Umbilical cord (tissue), 2 donors: ENCODE results near the gene PPP2R2C. TPM values are rescaled to one million over a fixed set of nuclear protein-coding genes. Genes with fewer than 3 reads are reported as not detected.

Experiments
- DNase-seq: peaks from one replicate; pipeline ENCODE4 v3.0.0-alpha.2; 2015; ENCODE audit warnings: low spot score
- total RNA-seq: library from RNA; depleted of rRNA; stranded (reverse); fragments of >200 nt; gene quantifications from one replicate; pipeline ENCODE4 v1.2.3, GENCODE V29; 2014; ENCODE audit warnings: low replicate concordance; ENCODE audit not compliant: insufficient read depth

PPP2R2C gene
- total RNA-seq, 1 donor from 2014 or later, result 2.9 TPM

DNA sequence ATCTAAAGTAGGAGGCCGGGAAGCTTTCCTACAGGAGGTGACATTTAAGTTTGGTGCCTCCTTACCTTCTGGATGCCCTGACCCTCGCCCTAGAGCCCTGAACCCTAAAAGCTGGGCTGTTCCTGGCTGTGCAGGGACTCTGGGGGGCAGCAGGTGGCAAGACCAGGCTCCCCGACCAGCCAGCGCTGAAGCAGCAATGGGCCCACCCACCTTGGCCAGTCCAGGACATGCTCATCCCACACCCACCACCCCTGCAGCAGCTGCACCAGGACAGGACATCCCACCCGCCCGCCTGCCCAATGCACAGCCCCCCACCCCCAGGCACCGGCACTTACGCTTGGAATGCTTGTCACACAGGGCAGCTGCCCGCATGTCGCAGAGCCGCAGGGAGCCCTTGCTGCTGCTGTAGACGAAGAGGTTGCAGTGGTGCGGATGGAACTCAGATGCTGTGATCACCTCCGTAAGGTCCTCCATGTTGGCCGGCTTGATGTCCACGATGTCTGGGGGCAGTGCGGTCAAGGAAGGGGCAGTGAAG lies 124.8 kb downstream of the PPP2R2C start:
- DNase-seq, result no peak

DNA sequence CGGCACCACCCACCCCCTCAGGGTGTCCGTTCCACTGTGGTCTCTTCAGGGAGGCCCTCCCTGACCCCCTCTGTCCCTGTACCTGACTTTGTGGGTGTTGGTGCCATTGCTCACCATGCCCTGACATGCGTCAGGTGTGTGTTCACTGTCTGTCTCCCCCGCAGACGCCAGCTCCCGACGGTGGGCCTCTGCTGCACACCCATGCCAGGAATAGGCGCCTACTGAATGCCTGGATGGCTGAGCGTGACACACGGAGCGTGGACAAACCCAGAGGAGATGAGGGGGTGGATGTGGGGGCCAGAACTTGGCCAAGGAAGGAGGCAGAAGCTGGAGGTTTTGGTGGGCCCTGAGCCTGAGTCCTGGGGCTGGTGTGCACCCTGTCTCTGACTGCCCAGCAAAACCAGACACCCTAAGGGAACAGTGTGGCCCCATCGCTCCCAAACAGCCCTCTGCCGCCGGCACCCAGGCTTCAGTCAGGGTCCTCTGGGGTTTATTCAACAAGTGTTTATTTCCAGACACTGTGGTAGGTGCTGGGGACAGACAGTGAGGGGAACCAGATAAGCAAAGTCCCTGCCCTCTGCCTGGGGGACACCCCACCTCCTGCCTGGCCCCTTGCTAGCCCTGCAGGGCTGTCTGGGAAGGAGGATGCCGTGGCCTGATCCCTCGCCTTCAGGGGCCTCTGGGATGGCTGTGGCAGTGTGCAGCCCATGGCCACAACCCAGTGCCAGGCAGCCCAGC lies 125.9 kb downstream of the PPP2R2C start:
- DNase-seq, result no peak

DNA sequence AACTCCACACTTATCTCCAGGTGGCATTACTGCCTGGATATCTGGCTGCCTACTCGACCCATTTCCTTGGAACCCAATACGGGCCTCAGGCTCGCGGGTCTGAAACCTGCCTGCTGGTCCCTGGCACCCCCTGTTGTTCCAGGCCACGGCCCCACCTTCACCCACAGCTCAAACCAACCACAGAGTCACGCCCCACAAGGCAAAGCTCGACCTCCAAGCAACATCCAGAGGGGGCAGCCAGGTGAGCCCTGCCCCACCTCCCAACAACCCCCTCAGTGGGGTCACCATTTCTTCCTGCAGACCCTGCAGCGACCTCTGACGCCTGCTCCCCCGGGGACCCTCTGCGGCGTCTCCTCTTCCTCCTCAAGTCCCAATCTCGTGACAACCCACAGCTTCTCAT lies 126.5 kb downstream of the PPP2R2C start:
- no peak for DNase-seq

DNA sequence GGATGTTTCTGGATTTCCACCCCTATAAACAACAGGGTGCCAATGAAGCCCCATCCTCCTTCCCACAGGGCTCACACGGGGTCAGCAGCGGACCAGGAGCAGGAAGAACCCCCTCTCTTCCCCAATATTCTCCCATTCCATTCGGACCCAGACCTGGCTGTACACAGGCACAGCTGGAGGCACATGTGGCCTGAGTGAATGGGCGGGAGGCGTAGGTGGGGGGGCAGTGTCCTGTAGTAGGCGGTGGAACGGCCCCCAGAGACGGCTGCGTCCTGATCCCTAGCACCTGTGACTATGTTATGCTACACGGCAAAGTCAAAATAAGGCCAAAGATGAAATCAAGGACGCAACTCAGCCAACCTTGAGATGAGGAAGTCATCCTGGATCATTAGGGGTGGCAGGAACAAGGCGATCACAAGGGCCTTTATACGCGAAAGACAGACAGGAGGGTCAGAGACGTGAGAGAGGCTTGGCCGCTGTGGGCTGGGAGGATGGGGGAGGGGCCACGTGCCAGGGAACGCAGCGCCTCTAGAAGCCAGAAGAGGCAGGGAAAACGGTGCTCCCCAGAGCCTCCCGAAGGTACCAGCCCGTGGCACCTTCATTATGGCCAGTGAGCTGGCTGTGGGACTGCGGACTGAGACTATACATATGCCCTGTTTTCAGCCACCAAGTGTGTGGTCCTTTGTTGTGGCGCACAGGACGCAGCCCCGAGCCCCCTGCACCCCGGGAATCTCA lies 127.2 kb downstream of the PPP2R2C start:
- DNase-seq, result no peak

DNA sequence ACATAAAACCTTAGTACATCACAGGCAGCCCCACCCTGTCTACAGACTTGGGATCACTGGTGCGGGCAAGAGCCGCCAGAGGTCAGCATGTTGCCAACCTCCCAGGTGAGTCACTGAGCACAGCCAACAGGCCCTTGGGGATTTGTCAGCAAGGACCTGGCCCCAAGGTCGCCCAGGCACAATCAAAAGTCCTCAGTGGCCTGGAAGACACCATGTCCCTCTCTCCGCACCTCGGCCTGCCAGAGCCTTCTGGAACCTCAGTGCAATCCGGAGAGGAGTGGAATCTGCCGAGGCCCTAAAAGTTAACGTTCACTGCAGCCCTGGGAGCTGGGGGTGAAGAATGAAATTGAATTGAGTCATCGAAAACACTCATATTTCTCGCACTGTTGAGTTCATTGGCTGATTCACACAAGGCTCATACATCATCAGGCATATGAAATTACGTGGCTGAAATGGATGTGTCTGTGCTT lies 128.4 kb downstream of the PPP2R2C start:
- no peak for DNase-seq

DNA sequence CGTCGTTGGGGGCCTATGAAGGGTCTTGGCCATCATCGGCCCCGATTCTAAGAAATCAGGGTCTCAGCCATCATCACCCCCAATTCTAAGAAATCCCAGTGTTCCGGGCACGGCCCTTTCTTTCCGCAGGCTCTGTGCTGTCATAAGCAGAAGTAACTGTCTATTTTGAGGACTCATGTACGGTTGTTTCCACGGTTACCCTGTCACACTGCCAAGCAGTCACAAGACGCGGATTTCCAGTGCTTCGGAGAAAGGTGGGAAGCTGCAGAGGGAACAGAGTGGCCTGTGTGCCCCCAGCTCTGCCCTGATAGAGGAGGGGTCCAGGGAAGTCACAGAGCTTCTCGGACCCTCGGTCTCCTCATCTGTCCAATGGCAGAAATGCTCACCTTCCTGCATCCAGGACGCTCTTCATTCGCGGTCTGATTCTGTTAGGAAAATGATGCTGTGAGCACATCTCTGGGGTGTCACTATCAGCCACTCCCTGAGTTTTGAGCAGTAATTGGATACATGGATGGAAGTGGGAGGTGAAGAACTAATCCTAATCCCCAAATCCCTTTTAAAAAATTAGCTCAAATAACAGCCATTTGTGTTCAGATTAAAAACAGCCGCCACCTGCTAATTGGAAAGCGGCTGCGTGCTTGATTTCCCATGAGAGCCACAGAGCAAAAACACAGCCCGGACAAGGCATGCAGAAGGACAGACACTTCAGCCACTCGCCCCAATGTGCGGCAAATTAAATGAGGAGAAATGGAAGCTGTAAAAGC lies 129.7 kb downstream of the PPP2R2C start:
- DNase-seq, result peak; percentile 9

DNA sequence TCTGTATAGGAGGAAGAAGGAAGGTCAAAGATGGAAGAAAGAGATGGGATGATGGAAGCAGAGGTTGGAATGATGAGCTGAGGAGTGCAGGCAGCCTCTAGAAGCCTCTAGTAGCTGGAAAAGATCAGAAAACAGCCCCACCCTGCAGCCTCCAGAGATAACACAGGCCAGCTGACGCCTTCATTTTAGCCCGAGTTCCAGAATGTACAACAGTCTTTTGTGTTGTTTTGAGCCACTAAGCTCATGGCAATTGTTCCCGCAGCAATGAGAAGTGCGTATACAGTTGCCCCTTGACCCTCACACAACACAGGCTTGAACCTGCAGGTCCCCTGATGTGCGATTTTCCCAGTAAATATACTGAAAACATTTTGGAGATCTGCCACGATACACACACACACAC lies 130.7 kb downstream of the PPP2R2C start:
- no peak for DNase-seq

DNA sequence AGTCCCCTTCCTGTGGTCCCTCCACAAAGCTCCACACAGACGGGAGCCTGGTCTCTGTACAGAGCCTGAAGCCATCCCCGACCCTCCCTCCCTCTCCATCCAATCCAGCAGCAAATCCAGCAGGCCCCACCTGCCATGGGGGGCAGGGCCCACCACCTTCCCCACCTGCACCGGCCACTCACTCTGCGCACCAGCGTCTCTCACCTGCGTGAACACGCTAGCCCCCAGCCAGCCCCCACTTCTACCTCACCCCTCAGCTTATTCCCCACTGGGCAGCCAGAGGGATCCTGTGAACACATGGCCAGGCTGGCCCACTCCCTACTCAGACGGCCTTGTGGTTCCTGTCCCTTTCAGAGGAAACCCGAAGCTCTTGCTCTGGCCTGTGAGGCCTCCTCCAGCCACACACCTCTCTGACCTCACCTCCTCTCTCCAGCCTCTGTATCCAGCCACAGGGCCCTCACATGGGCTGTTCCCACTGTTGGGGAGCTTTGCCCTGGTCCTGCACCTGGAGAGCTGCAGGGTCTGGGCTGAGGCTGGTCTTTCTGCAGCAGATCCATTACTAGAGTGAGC lies 131.9 kb downstream of the PPP2R2C start:
- DNase-seq, result no peak

DNA sequence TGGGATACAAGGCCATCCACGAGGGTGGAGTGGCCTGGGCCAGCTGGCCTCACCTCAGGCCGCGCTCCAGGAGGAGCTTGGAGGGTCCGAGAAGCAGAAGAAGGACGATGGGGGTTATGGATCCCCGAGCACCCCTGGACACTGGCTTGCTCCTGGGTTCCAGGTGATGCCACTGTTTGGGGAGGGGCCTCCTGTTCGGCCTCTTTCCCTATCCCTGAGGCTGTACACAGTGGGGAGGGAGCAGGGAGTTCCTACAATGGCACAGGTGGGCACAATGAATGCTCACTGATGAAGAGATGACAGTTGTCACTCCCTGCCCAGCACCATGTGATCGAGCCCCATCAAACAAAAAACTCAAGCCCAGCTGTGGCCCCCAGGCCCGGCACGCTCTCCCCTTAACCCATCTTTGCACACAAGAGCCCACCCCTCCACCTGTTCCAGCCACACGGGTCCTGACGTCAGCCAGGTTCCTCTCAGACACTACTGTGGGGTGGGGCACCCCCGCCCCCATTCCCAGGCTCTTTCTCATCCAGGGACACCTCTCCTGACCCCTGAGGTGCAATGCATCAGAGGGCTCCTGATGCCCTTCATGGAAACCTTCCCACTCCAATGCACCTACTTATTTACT lies 132.5 kb downstream of the PPP2R2C start:
- DNase-seq, result no peak

DNA sequence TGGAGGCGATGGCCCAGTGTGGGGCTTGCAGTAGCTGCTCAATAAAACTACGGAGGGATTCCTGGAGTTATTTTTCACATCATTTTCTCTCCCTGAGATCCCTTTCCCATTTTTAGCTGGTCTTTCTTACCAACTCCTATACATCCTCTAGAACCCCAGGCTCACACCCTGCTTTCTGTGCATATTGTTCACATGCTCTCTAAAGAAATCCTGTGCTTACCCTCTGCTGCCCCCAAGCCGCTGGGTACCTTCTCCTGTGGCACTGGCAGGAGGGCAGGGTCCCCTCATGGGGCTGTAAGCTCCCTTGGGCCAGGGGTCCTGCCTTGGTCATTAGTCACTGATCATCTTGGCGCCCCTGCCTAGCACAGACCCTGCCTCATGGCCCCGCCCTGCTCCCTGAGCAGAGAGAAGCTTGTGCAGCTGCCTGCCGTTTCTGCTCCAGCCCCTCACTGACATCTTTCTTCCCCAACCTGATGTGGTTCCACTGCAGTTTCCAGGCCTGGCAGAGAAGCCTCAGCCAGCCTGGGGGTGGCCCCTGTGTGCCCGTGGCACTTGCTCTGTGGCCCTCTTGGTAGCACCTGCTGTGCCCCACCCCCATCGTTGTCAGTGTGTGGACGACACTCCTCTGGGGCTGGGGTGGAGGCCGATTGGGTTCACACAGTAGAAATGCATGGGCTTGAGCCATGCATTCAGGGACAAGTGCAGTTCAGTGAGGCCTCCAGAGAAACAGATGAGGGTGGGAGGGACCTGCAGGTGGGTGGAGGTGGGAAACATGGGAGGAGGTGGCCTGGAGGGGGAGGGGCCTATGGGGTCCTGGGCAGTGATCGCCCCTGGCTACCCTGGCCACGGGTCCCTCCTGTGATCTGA lies 133.2 kb downstream of the PPP2R2C start:
- no peak for DNase-seq

DNA sequence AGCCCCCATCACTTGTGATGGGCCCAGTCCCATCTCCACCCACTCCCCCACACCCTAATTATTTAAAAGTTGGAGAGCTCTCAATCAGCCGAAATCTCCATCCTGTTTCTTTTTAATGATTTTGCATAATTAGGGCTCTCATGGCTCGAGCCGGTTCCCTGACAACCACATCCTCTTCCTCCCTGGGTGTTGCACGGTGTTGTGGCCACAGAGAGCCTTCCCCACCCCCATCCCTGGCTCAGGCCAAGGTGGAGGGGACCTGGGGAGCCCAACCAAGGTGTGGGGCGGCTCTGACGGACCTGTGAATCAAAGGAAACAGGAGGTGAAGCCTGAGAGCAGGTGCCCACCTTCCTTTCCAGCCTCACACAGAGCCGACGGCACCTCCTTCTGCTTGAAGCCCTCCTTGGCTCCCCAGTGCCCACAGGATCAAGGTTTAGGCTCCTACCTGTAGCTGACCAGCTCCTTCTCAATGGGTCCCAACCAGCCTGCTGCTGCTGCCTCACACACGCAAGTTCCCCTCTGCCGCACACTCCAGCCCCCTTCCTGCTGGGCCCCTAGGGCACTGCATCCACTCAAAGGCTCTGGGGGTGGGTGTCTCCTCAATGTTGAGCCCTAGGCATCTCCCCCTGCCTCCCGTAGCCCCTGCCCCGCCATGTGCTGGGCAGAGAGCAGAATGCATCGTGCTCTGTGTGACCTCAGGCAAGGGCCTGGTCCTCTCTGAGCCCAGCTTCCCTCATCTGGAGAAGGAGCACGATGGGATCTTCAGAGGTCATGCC lies 134.1 kb downstream of the PPP2R2C start:
- no peak for DNase-seq

DNA sequence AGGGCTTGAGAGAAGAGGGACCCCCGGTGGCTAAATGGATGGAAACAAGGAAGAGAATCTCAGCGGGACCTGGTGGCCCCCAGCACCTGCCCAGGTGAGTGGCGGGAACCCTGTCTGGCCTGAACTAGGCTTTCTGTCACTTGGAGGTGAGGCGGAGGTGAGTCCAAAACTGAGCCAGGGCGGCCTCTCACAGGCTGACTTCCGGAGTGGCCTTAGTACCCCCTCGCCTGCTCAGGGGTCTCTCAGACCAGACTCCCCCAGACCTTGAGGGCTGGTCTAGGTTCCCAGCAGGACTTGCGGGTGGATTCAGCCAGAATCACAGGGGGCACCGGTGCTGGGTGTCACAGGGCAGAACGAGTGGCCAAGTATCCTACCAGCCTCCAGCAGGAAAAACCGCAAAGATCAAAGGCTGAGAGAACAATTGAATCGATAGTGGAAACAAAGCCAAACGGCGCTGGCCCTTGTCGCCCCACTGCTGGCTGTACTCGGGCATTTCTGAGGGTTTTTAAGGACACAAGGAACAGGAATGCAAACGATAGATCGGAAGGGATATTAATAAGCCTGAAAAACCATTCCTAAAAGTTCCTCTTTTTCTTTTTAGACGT lies 135.0 kb downstream of the PPP2R2C start:
- DNase-seq, result no peak

DNA sequence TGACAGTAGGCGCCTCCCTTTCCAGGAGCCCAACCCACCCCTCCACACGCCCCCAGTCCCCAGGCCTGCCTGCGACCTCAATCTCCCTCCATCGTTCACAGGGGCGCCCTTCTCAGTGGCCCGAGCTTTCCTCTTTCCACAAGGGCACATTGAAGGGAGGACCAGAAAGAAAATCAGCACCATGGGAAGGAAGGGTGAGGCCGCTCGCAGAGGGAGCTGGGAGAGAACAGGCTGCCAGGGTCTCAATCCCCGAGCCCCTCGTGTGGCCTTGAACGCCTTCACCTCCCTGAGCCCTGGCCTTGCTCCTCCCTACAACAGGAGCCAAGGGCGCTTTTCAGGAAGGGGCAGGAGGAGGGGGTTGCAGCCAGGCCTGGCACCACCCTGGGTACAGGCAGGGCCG lies 136.2 kb downstream of the PPP2R2C start:
- no peak for DNase-seq

DNA sequence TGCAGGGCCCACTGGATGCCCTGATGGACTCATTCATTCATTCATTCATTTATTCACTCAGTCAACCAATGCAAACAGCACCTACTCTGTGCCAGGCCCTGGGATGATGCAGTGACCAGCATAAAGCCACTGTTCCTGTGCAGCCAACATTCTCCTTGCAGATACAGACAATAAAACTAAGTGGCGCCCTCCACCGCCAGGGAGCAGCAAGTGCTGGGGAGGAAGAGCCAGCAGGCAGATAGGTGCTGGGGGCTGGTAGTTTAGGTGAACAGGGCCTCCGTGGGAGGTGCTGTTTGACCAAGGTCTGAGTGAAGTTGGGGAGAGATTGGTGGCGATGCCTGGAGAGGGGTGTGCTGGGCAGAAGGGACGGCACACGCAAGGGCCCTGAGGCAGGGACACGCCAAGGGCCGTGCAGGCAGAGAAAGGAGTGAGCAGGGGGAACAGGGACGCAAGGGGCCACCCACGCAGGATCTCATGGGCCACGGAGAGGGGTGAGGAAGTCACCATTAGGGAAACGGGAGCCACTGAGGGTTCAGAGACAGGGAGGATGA lies 137.3 kb downstream of the PPP2R2C start:
- DNase-seq, result no peak

DNA sequence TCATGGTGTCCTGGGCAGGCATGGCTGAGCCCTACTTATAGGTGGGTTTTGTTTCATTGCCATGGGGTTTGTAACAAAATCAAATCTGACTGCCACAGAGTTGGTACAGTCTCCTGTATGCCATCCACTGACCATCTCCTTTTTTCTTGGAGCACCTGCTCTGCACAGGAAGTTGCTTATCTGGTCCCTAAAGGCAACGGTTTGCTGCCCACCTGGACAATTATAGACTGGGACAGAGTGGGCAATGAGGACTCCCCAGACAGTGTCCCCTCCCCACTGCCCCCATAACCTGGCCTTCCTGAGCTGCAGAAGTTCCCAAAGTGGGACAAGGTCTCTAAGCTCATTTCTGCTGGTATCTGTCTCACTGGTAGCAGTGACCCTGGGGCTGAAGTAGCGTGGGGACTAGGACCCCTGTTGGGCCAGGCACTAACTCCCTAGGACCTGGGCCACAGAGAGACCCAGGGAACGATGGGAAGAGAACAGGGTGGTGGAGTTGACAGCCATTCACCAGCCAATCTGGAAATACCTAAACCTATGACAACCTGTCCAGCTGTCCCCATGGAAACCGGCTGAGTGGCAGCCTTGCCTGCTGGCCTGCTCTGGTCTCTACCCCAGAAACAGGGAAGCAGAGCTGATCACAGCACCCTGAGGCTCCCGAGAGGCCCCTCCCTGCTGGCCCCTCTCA lies 138.1 kb downstream of the PPP2R2C start:
- no peak for DNase-seq

DNA sequence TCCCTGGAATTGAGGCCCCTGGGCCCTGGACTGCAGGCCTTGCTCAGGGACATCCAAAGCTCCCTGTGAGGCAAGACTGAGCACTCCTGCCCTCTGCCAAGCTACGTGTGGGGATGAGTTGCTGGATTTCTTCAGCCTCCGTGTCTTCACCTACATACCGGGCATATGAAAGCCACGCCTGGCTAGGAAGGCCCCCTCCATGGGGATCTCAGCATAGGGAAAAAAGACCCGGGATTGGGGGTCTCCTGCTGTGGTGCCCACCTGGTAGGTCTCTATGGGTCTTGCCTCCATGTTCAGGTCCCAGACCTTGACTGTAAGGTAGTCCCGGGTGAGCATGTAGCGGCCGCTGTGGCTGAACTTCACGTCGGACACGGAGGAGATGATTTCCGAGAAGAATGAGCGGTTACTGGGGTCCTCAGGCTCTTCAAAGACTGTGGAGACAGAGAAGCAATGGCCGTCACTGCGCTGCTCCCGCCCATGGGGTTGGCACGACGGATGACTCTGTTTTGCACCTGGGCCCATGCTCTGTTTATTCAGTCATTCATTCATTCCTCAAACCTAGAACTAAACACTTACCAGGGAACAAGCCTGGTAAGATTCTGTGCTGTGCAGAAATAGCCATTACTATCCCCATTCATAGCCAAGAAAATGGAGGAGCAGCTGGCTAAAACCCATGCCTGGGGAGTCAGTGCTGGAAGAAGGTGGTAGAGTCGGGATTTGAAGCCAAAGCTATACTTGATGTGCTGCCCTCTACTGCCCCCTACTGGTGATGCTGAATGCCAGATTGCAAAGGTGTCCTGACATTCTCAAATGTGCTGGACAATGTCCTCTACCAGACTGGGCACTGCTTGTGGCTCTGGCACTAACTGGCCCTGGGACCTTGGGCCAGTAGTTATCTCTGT lies 138.9 kb downstream of the PPP2R2C start:
- DNase-seq, result no peak

DNA sequence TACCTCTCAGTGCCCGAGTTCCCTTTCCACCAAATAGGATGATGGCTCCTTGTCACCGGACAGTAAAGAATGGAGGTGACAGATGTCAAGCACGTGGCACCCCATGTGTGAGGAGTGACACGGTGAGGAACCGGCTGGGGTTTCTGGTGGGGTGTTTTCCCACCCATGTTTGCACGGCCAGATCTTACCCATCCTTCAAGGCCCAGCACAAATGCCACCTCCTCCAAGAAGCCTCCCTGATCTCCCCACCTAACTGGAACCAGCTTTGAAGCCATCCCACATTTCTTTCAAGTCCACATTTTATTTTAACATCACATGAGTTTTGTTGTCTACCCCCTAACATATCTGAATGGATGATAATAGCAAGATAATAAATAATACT lies 139.8 kb downstream of the PPP2R2C start:
- DNase-seq, result no peak
